Glutamatergic neuron (in vitro differentiated cells): Measurements from ENCODE around the gene HSPB9. TPM values are rescaled to one million over a fixed set of nuclear protein-coding genes. Genes with fewer than 3 reads are reported as not detected.

Experiments used
- DNase-seq: peaks from one replicate; pipeline ENCODE4 v3.0.0; 2022
- H3K27ac Mint-ChIP-seq: one replicate; pipeline ENCODE4 v1.8.0; 2020; ENCODE audit warnings: mild to moderate bottlenecking, mixed read lengths, inconsistent platforms; ENCODE audit not compliant: unreplicated experiment
- H3K27me3 Mint-ChIP-seq: one replicate; pipeline ENCODE4 v1.8.0; 2020; ENCODE audit warnings: mild to moderate bottlenecking, moderate library complexity, mixed read lengths, inconsistent platforms; ENCODE audit not compliant: unreplicated experiment
- H3K36me3 Mint-ChIP-seq: one replicate; pipeline ENCODE4 v1.8.0; 2020; ENCODE audit warnings: mild to moderate bottlenecking, mixed read lengths, inconsistent platforms; ENCODE audit not compliant: unreplicated experiment
- H3K4me1 Mint-ChIP-seq: one replicate; pipeline ENCODE4 v1.8.0; 2020; ENCODE audit warnings: mild to moderate bottlenecking, low read depth, mixed read lengths, inconsistent platforms; ENCODE audit not compliant: unreplicated experiment
- H3K4me3 Mint-ChIP-seq: one replicate; pipeline ENCODE4 v1.8.0; 2020; ENCODE audit warnings: mild to moderate bottlenecking, mixed read lengths, inconsistent platforms; ENCODE audit not compliant: unreplicated experiment
- H3K9me3 Mint-ChIP-seq: one replicate; pipeline ENCODE4 v1.8.0; 2020; ENCODE audit warnings: mild to moderate bottlenecking, moderate library complexity, mixed read lengths, inconsistent platforms; ENCODE audit not compliant: unreplicated experiment
- CTCF ChIP-seq: fragments of 200-600 bp; sonication (generic); IDR thresholded peaks from one replicate; pipeline ENCODE4 v1.5.0; 2021; ENCODE audit not compliant: partially characterized antibody, unreplicated experiment
- total RNA-seq: library from RNA; stranded (reverse); fragmentation: NEBNext Ultra II Directional; extraction: Animal tissue kit (Norgen Biotek cat#: 25700); gene quantifications from one replicate; pipeline ENCODE4 v1.2.1, GENCODE V29; 2021; ENCODE audit not compliant: unreplicated experiment

HSPB9 gene
- total RNA-seq, 1 donor from 2014 or later, result 0.44 TPM

GRCh38 chr17:42111871-42112551, 10.6 kb upstream of the HSPB9 start:
- no peak for TF ChIP-seq CTCF
- H3K27me3 Mint-ChIP-seq, result peaks cover 4% of the 10 kb centered on the region
- no peak overlapping the region for H3K27ac Mint-ChIP-seq
- peaks cover 3% of the 10 kb centered on the region for H3K4me1 Mint-ChIP-seq
- no peak overlapping the region for H3K4me3 Mint-ChIP-seq
- no peaks in the 10 kb centered on the region for H3K36me3 Mint-ChIP-seq
- no peak for DNase-seq
- peaks cover 2% of the 10 kb centered on the region for H3K9me3 Mint-ChIP-seq

GRCh38 chr17:42112552-42113176, 9.9 kb upstream of the HSPB9 start, which contains the start of gene DHX58:
TSS of gene DHX58 (minus strand) at chr17:42112714. CDS start at chr17:42111892, 822 bp downstream.
- no peak within 1 kb of the TSS for H3K4me3 Mint-ChIP-seq
- H3K27me3 Mint-ChIP-seq, result peaks cover 6% of the 10 kb centered on the region
- H3K27ac Mint-ChIP-seq, result no peak within 1 kb of the TSS

GRCh38 chr17:42113293-42114069, 9.1 kb upstream of the HSPB9 start:
- H3K27ac Mint-ChIP-seq, result no peak overlapping the region
- TF ChIP-seq CTCF, result no peak
- H3K27me3 Mint-ChIP-seq, result peaks cover 6% of the 10 kb centered on the region
- H3K4me1 Mint-ChIP-seq, result no peaks in the 10 kb centered on the region
- H3K9me3 Mint-ChIP-seq, result peaks cover 2% of the 10 kb centered on the region
- no peak for DNase-seq
- no peak overlapping the region for H3K4me3 Mint-ChIP-seq
- H3K36me3 Mint-ChIP-seq, result no peaks in the 10 kb centered on the region

More at GRCh38 chr17:42112552-42113176, 9.9 kb upstream of the HSPB9 start, which contains the start of gene DHX58:
- no peak for DNase-seq
- H3K36me3 Mint-ChIP-seq, result no peaks in the 10 kb centered on the region
- TF ChIP-seq CTCF, result no peak
- H3K9me3 Mint-ChIP-seq, result peaks cover 2% of the 10 kb centered on the region
- peaks cover 3% of the 10 kb centered on the region for H3K4me1 Mint-ChIP-seq

- no peak for DNase-seq
- Mint-ChIP-seq H3K36me3 (no peaks in the 10 kb centered on the region), H3K9me3 (peaks cover 2% of the 10 kb centered on the region), H3K27me3 (peaks cover 6% of the 10 kb centered on the region), H3K27ac (no peak overlapping the region), H3K4me3 (no peak overlapping the region), H3K4me1 (peaks cover 3% of the 10 kb centered on the region)
- TF ChIP-seq CTCF, result no peak
Measured at GRCh38 chr17:42114118-42114517, 8.5 kb upstream of the HSPB9 start.
